Measurements from ENCODE around the gene PALLD. TPM values are rescaled to one million over a fixed set of nuclear protein-coding genes. Genes with fewer than 3 reads are reported as not detected.

The PALLD gene
- total and polyA plus RNA-seq, 2 donors = 24.3 to 83.0 TPM

DNA sequence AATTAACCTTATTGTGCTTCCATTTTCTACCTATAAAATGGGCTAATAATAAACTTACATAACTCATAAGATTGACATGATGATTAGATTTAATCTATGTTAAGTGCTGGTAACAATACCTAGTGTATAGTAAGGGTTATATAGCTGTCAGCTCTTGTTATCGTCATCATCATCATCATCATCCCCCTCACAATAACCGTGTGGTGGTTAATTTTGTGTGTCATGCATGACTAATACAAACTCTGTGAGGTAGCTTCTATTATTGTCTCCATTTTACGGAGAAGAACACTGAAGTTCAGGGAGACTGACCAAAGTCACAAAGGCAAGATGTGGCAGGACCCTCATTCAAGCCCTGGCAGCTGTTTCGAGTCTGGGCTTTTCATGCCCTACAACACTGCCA is 211.3 kb downstream of the PALLD start:
- no peak for DNase-seq (ENCODE audit: low read depth in 6 of 9, low spot score in 9 of 9)
- no peak overlapping the region for H3K4me3 ChIP-seq (ENCODE audit: low read length in 2 of 2)
- WGBS = 98% methylated on average over 4 of the region's 4 CpGs

DNA sequence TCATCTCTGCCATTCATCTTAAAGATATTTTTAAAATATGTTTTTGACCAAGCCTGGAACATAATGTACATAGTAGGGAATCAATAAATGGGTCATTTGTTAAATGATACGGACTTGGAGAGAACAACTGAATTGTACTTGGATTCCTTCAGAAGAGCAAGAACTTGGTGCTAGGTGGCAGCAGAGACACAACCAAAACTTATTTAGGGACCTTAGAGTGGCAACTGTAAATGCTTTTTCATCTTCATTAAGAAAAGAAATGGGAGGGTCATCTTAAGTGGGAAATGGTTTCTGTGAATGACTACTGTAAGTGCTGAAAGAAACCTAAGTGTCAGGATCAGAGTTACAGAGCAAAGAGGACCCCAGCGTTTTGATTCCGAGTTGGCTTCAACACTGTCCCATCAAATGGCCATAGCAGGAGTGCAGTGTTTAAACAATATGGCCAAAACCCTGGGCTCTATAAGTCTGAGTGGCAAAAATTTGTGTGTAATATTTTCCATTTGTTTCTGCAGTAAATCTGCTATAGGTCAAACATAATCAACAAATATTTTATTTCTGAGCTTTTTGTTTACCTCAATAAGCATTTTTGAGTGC is 213.6 kb downstream of the PALLD start:
- DNase-seq (ENCODE audit: low read depth in 6 of 9, low spot score in 9 of 9) = peak in 2 of 9 donors; percentile 5 to 49
- H3K27ac ChIP-seq (ENCODE audit: low read depth in 1 of 2, low read length in 1 of 2) = no peak overlapping the region
- no peak overlapping the region for H3K4me3 ChIP-seq (ENCODE audit: low read length in 2 of 2)
- peaks cover 0 to 11% of the 10 kb centered on the region in 2 donors for H3K36me3 ChIP-seq (ENCODE audit: control insufficient read depth in 2 of 2, insufficient read depth in 2 of 2, low read length in 1 of 2)
- H3K4me1 ChIP-seq (ENCODE audit: control insufficient read depth in 2 of 2, insufficient read depth in 2 of 2, low read length in 2 of 2) = peaks cover 0 to 5% of the 10 kb centered on the region in 2 donors
- H3K9me3 ChIP-seq (ENCODE audit: control insufficient read depth in 2 of 2, insufficient read depth in 1 of 2, low read length in 1 of 2) = no peaks in the 10 kb centered on the region
- WGBS = 80% methylated on average over 3 of the region's 3 CpGs
- H3K27me3 ChIP-seq (ENCODE audit: control insufficient read depth in 2 of 2, insufficient read depth in 1 of 2, low read length in 1 of 2) = no peaks in the 10 kb centered on the region

More for the DNA sequence above, 211.3 kb downstream of the PALLD start:
- peaks cover 0 to 5% of the 10 kb centered on the region in 2 donors for H3K4me1 ChIP-seq (ENCODE audit: control insufficient read depth in 2 of 2, insufficient read depth in 2 of 2, low read length in 2 of 2)
- peaks cover 0 to 6% of the 10 kb centered on the region in 2 donors for H3K36me3 ChIP-seq (ENCODE audit: control insufficient read depth in 2 of 2, insufficient read depth in 2 of 2, low read length in 1 of 2)
- no peaks in the 10 kb centered on the region for H3K27me3 ChIP-seq (ENCODE audit: control insufficient read depth in 2 of 2, insufficient read depth in 1 of 2, low read length in 1 of 2)
- H3K27ac ChIP-seq (ENCODE audit: low read depth in 1 of 2, low read length in 1 of 2) = no peak overlapping the region
- no peaks in the 10 kb centered on the region for H3K9me3 ChIP-seq (ENCODE audit: control insufficient read depth in 2 of 2, insufficient read depth in 1 of 2, low read length in 1 of 2)

DNA sequence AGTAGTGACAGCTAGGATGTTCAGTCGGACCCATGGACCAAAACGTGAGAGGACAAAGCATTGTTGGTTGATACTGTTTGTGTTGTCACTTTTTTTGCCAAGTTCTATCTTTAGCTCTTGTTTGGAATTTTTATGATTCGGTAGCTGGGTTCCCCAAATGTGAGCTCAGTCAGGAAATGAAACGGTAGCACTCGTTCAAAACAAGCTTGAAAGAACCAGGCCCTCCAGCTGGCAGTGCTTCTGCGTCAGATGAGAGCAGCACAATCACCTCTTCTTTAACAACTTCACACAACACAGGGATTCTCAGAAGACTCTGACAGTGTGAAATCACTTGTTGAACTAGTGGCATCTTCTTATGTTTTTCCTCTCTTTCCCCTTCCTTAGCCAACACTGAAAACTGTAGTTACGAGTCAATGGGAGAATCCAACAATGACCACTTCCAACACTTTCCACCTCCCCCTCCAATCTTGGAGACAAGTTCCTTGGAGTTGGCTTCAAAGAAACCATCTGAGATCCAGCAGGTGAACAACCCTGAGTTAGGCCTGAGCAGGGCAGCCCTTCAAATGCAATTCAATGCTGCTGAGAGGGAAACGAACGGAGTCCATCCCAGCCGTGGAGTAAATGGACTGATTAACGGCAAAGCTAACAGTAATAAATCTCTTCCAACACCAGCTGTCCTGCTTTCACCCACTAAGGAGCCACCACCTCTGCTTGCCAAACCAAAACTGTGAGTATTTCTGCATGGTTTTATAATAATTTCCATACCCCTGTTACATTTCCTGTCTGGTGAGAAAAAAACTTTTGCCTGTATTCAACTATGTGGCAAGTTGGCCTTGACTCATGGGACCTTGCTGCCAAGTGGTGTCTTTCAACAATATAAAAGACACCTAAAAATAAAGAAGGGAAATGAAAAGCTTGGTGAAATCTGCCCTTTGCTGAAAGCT is 214.6 kb downstream of the PALLD start:
- 70% methylated on average over 11 of the region's 11 CpGs for WGBS
- H3K4me1 ChIP-seq (ENCODE audit: control insufficient read depth in 2 of 2, insufficient read depth in 2 of 2, low read length in 2 of 2) = peaks cover 0 to 5% of the 10 kb centered on the region in 2 donors
- H3K27ac ChIP-seq (ENCODE audit: low read depth in 1 of 2, low read length in 1 of 2) = peak overlapping the region in 1 of 2 donors; percentile 58
- no peaks in the 10 kb centered on the region for H3K9me3 ChIP-seq (ENCODE audit: control insufficient read depth in 2 of 2, insufficient read depth in 1 of 2, low read length in 1 of 2)
- peaks cover 0 to 11% of the 10 kb centered on the region in 2 donors for H3K36me3 ChIP-seq (ENCODE audit: control insufficient read depth in 2 of 2, insufficient read depth in 2 of 2, low read length in 1 of 2)
- no peaks in the 10 kb centered on the region for H3K27me3 ChIP-seq (ENCODE audit: control insufficient read depth in 2 of 2, insufficient read depth in 1 of 2, low read length in 1 of 2)
- peak in 2 of 9 donors; percentile 6 to 31 for DNase-seq (ENCODE audit: low read depth in 6 of 9, low spot score in 9 of 9)
- H3K4me3 ChIP-seq (ENCODE audit: low read length in 2 of 2) = no peak overlapping the region

DNA sequence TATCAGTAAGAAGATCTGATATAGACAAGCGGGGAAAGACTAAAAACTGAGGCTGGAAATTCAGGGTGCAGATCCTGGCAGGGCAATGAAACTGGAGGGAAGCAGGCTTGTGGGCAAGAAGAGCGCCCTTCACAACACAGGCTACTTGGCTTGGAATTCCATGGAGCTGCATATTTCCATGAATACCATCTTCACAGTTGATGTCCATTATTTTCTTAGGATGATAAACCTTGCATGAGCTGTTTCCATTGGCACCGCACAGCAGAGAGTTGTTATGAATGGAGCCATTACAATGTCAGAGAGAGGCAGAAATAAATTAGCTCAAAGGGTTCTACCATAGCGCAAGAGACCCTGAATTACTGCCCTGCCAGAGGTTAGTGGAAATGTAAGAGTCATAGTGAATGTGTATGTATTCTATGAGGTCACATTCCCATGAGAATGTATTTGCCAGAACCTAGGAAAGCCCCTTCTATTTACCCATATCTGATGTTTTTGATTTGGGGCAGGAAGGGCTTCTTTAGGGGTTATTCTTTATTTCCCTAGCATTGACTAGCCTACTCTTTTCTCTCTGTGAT is 215.6 kb downstream of the PALLD start:
- H3K4me1 ChIP-seq (ENCODE audit: control insufficient read depth in 2 of 2, insufficient read depth in 2 of 2, low read length in 2 of 2) = peaks cover 0 to 5% of the 10 kb centered on the region in 2 donors
- no peak overlapping the region for H3K27ac ChIP-seq (ENCODE audit: low read depth in 1 of 2, low read length in 1 of 2)
- no peaks in the 10 kb centered on the region for H3K9me3 ChIP-seq (ENCODE audit: control insufficient read depth in 2 of 2, insufficient read depth in 1 of 2, low read length in 1 of 2)
- no peaks in the 10 kb centered on the region for H3K27me3 ChIP-seq (ENCODE audit: control insufficient read depth in 2 of 2, insufficient read depth in 1 of 2, low read length in 1 of 2)
- DNase-seq (ENCODE audit: low read depth in 6 of 9, low spot score in 9 of 9) = no peak
- WGBS = 98% methylated on average over 4 of the region's 4 CpGs
- H3K4me3 ChIP-seq (ENCODE audit: low read length in 2 of 2) = no peak overlapping the region
- H3K36me3 ChIP-seq (ENCODE audit: control insufficient read depth in 2 of 2, insufficient read depth in 2 of 2, low read length in 1 of 2) = peaks cover 0 to 11% of the 10 kb centered on the region in 2 donors

DNA sequence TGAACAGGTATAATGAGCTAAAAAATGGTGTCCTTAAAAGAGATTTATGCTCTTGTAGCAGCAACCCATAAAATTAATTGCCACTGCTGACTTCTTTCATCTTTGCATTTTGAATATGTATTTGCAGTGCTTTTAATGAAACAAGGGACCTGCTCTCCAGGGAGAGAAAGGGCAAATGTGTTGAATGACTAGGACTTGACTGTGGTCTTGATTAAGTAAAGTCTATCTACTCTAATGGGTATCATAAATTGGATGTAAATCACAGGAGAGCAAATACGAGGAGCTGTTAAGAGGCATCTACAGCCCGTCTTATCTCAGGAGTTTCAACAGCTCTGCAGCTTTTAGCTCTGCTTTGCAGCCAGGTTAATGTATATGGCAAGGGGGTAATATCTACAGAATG is 216.4 kb downstream of the PALLD start:
- no peak for DNase-seq (ENCODE audit: low read depth in 6 of 9, low spot score in 9 of 9)

DNA sequence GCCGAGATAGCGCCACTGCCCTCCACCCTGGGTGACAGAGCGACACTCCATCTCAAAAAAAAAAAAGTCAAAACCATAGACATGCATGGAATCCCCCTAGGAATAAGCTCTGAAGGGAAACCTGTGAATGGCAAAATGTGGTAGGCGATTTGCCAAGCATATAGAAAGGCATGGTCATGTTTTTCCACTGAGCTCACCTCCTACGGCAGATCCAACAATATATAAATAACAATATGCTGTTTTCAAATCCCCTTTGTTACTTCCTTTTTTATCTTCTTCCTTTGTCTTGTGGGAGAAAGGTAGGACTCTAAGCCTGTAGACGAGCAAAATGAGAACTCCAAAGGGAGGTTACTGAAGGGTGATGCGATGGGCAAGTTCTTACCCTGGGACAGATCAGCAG is 219.0 kb downstream of the PALLD start:
- H3K36me3 ChIP-seq (ENCODE audit: control insufficient read depth in 2 of 2, insufficient read depth in 2 of 2, low read length in 1 of 2) = peaks cover 0 to 11% of the 10 kb centered on the region in 2 donors
- no peak for DNase-seq (ENCODE audit: low read depth in 6 of 9, low spot score in 9 of 9)
- H3K4me3 ChIP-seq (ENCODE audit: low read length in 2 of 2) = no peak overlapping the region
- no peaks in the 10 kb centered on the region for H3K9me3 ChIP-seq (ENCODE audit: control insufficient read depth in 2 of 2, insufficient read depth in 1 of 2, low read length in 1 of 2)
- H3K4me1 ChIP-seq (ENCODE audit: control insufficient read depth in 2 of 2, insufficient read depth in 2 of 2, low read length in 2 of 2) = peaks cover 0 to 5% of the 10 kb centered on the region in 2 donors
- no peaks in the 10 kb centered on the region for H3K27me3 ChIP-seq (ENCODE audit: control insufficient read depth in 2 of 2, insufficient read depth in 1 of 2, low read length in 1 of 2)
- 92% methylated on average over 7 of the region's 7 CpGs for WGBS
- no peak overlapping the region for H3K27ac ChIP-seq (ENCODE audit: low read depth in 1 of 2, low read length in 1 of 2)

More for the DNA sequence above, 216.4 kb downstream of the PALLD start:
- WGBS = 98% methylated on average over 2 of the region's 2 CpGs
- Histone ChIP-seq H3K4me1 (ENCODE audit: control insufficient read depth in 2 of 2, insufficient read depth in 2 of 2, low read length in 2 of 2) (peaks cover 0 to 5% of the 10 kb centered on the region in 2 donors), H3K36me3 (ENCODE audit: control insufficient read depth in 2 of 2, insufficient read depth in 2 of 2, low read length in 1 of 2) (peaks cover 0 to 11% of the 10 kb centered on the region in 2 donors), H3K9me3 (ENCODE audit: control insufficient read depth in 2 of 2, insufficient read depth in 1 of 2, low read length in 1 of 2) (no peaks in the 10 kb centered on the region), H3K27me3 (ENCODE audit: control insufficient read depth in 2 of 2, insufficient read depth in 1 of 2, low read length in 1 of 2) (no peaks in the 10 kb centered on the region), H3K27ac (ENCODE audit: low read depth in 1 of 2, low read length in 1 of 2) (no peak overlapping the region), H3K4me3 (ENCODE audit: low read length in 2 of 2) (no peak overlapping the region)

DNA sequence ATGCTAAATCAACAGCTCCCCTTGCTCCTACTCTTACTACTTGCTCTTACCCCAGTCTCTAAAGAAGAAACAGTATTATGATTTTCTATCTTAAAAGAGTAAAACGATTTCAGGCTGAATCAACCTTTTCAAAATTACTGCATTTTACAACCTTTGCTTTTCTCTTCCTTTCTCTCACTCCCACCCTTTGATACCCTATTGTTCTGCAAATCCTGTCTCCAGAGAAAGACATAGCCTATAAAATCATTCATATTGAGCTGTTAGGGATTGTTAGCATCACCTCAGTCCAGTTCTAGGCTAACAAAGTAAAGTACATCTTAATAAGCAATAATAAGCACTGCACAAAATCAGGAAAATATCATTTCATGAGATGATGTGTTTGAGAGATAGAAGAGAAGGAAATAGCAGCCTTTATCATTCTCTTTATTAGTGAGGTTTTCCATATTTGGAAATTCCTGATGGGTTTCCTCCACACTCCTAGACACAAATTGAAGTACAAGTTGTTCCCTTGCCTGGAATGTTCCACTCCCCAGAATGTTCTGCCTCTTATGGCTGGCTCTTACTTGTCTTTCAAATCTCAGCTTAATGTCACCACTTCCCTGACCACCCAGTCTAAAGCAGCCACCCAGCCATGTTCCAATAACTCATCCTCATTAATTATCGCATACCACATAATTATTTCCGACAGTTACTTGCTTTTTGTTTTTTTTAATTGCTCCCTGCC is 219.7 kb downstream of the PALLD start:
- no peak overlapping the region for H3K4me3 ChIP-seq (ENCODE audit: low read length in 2 of 2)
- no peaks in the 10 kb centered on the region for H3K27me3 ChIP-seq (ENCODE audit: control insufficient read depth in 2 of 2, insufficient read depth in 1 of 2, low read length in 1 of 2)
- 95% methylated on average over 3 of the region's 3 CpGs for WGBS
- H3K36me3 ChIP-seq (ENCODE audit: control insufficient read depth in 2 of 2, insufficient read depth in 2 of 2, low read length in 1 of 2) = peaks cover 0 to 11% of the 10 kb centered on the region in 2 donors
- H3K27ac ChIP-seq (ENCODE audit: low read depth in 1 of 2, low read length in 1 of 2) = no peak overlapping the region
- peaks cover 0 to 2% of the 10 kb centered on the region in 2 donors for H3K4me1 ChIP-seq (ENCODE audit: control insufficient read depth in 2 of 2, insufficient read depth in 2 of 2, low read length in 2 of 2)
- DNase-seq (ENCODE audit: low read depth in 6 of 9, low spot score in 9 of 9) = no peak
- H3K9me3 ChIP-seq (ENCODE audit: control insufficient read depth in 2 of 2, insufficient read depth in 1 of 2, low read length in 1 of 2) = no peaks in the 10 kb centered on the region

DNA sequence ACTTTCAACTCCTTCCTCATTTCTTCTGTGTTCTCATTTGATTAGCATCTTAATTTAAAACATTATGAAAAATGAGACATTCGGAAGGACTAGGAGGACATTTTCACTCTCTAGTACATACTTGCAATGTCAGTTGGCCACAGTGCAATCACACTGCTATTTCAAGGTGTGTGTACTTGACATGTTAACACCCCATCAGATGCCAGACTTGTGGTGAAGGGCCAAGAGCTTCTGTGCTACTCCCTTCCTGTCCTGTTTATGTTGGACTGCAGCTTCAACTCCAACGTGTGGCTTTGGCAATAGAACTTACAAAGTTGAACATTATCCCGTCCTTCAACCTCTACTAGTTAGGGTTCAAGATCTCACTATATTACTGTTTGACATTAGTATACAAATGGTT is 221.0 kb downstream of the PALLD start:
- Histone ChIP-seq H3K9me3 (ENCODE audit: control insufficient read depth in 2 of 2, insufficient read depth in 1 of 2, low read length in 1 of 2) (no peaks in the 10 kb centered on the region), H3K4me1 (ENCODE audit: control insufficient read depth in 2 of 2, insufficient read depth in 2 of 2, low read length in 2 of 2) (peaks cover 0 to 2% of the 10 kb centered on the region in 2 donors), H3K36me3 (ENCODE audit: control insufficient read depth in 2 of 2, insufficient read depth in 2 of 2, low read length in 1 of 2) (peaks cover 0 to 7% of the 10 kb centered on the region in 2 donors), H3K27me3 (ENCODE audit: control insufficient read depth in 2 of 2, insufficient read depth in 1 of 2, low read length in 1 of 2) (no peaks in the 10 kb centered on the region), H3K4me3 (ENCODE audit: low read length in 2 of 2) (no peak overlapping the region), H3K27ac (ENCODE audit: low read depth in 1 of 2, low read length in 1 of 2) (no peak overlapping the region)
- no peak for DNase-seq (ENCODE audit: low read depth in 6 of 9, low spot score in 9 of 9)
- WGBS = 79% methylated on average over 3 of the region's 3 CpGs
